ENCODE measurements around the gene CEMIP2.
"Not testable (repeated sequence)": the region's sequence is repeated elsewhere in the genome, so short reads cannot be mapped to it uniquely, and the experiment has no call there.

CEMIP2 gene

GRCh38 chr9:71703172-71703872 lies 65.0 kb downstream of the CEMIP2 start:
- DNase-seq: no peak

DNA sequence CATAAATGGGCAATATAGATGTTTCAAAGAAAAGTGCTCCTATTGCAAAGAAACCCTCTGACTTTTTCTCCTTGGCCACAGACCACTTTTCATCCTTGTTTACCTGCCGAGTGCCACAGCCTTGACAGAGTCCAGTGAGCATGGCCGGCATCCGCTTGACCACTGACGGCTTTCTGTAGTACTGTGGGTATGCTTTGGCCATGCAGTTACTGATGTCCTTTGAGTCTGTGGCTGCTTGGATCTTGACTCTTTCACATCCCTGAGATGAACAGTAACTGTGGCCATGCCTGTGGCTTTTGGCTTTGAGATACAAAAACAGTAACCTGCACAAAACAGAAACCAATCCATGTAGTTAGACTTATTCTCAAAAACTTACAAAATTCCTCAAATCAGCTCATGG lies 70.4 kb downstream of the CEMIP2 start:
- no peak for DNase-seq

- no peak for DNase-seq
These were observed 74.0 kb downstream of the CEMIP2 start for GRCh38 chr9:71694332-71694731.

DNA sequence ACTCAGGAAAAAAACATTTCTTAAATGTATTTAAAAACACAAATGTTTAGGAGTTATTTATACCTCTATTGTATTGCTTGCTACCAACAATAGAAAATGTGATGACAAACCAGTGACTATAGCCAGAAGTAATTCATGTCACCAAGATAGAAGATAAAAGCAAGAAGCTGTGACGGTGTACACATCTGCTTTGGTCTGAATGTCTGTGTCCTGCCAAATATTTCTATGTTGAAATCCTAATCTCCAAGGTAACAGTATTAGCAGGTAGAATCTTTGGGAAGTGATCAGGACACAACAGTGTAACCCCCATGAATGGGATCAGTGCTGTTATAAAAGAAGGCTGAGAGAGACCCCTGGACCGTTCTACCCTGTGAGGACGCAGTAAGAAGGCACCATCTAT lies 74.7 kb downstream of the CEMIP2 start:
- DNase-seq: no peak

GRCh38 chr9:71692337-71692736 lies 76.0 kb downstream of the CEMIP2 start:
- no peak for DNase-seq

GRCh38 chr9:71691576-71691975 lies 76.7 kb downstream of the CEMIP2 start:
- DNase-seq: not testable (repeated sequence)

GRCh38 chr9:71690689-71691435 lies 77.5 kb downstream of the CEMIP2 start:
- no peak for DNase-seq

DNA sequence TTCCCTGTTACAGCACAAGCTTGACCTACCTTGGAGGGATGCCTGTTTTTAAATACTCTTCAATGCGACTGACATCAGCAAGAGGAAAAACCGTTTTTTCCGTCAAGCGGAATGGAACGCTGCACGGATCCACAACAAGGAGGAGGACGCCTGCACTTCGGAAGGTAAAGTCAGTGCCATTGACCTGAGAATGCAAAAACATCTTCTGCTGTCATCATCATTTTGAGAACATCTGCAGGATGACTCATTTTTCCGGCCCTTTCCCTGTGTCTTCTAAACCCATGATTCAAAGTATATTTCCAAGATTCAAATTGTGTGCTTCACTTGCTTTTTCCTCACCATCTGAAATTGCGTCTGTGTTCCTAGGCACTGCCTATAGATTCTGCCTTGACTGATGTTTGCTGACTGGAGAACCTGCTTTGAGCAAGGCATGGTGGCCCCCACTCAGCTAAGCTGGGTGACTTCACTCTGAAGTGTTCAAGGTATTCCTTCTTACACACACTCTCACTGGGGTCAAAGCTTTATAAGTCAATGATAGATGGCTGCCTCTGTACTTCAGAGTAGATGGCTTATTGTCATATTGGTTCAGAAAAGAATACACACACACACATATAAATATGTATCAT lies 78.1 kb downstream of the CEMIP2 start:
- DNase-seq: no peak

- DNase-seq: no peak
These were observed 80.6 kb downstream of the CEMIP2 start for GRCh38 chr9:71687676-71688075.

DNA sequence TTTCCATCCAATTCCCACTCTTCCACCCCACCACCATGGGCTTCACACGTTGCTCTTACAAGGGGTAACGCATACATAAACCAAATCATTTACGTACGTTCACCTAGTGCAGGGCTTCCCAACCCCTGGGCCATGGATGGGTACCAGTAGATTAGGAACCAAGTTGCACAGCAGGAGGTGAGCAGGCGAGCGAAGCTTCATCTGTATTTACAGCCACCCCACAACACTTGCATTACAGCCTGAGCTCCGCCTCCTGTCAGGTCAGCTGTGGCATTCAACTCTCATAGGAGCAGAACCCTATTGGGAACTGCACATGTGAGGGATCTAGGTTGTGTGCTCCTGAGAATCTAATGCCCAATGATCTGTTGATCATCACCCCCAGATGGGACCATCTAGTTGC lies 82.3 kb downstream of the CEMIP2 start:
- DNase-seq: no peak

- DNase-seq: no peak
These were observed 82.9 kb downstream of the CEMIP2 start for GRCh38 chr9:71685394-71685793.

GRCh38 chr9:71684566-71684965 lies 83.7 kb downstream of the CEMIP2 start:
- no peak for DNase-seq

- DNase-seq: no peak
These were observed 84.6 kb downstream of the CEMIP2 start for GRCh38 chr9:71683598-71684235.

DNA sequence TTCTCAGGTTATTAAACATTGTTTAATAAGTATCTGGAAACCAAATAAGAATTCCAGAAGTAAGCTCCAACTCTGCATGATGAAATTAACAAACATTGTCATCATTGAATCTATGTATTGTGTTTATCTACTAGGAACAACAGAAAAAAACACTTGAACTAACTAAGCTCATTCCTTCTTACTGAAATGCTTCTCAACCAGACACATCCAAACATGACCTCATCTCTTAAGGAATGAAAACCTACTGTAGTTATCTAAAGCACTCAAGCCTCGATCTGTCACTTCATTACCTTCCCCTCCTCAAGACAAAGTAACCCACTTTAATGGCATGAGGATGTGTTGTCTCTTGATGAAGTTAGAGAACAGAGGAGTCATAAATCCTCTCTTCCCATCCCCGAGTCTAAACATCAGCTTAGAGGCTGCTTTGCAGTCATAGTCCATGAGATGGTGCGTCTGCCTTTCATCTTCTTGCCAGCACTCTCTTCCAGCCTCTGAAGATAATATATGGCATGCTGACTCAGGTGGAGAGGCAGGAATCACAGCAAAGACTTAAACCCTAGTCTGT lies 86.5 kb downstream of the CEMIP2 start:
- DNase-seq: no peak

GRCh38 chr9:71681104-71681707 lies 87.1 kb downstream of the CEMIP2 start:
- DNase-seq: no peak

GRCh38 chr9:71680189-71680980 lies 87.9 kb downstream of the CEMIP2 start:
- DNase-seq: no peak

GRCh38 chr9:71678999-71679398 lies 89.3 kb downstream of the CEMIP2 start:
- DNase-seq: no peak

DNA sequence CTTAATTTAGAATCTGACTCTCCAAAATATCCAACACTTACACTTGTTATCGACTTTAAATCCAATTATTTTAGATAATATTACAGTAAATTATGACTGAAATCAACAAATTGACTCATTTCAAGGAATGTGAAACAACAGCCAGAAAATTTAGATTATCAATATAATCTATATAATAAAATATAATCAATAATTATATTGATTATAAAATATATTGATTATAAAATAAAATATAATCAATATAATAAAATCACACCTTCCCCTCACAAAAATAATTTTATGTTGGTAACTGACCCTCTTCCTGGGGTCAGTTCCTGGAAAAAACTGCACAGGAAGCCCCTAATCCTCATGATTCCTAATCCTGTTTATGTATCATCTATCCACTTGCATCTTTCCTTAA lies 91.1 kb downstream of the CEMIP2 start:
- DNase-seq: no peak

GRCh38 chr9:71676460-71676859 lies 91.9 kb downstream of the CEMIP2 start:
- DNase-seq: no peak

DNA sequence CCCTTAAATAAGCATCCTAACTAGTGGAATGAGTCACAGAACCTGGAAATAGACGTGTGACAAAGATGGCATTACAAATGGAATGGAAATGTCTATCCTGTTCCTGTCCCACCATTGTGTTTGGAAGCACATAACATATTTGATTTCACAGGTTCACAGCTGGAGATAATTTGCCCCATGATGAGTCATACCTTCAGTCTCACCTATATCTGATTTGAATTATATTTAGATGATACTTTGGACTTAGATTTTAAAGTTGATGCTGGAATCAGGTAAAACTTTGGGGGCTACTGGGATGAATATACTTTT lies 92.5 kb downstream of the CEMIP2 start:
- no peak for DNase-seq

GRCh38 chr9:71675105-71675856 lies 93.0 kb downstream of the CEMIP2 start:
- no peak for DNase-seq
